H1 (cell line): Measurements from ENCODE around the gene GATB.

Experiments
- CHD2 ChIP-seq: IDR thresholded peaks from 2 replicates; pipeline ENCODE4 v1.6.1; 2012; ENCODE audit warnings: low read length, improper control_type of control experiment
- EP300 ChIP-seq, 2 experiments: IDR thresholded peaks; 1 replicate in 1 of 2; 2 replicates in 1 of 2; pipeline ENCODE4 v1.6.1; 2011 to 2012; ENCODE audit warnings: low read depth in 2 of 2, low read length in 2 of 2, mild to moderate bottlenecking in 2 of 2, borderline replicate concordance in 1 of 2, inconsistent platforms in 1 of 2, moderate library complexity in 1 of 2
- JUN ChIP-seq: IDR thresholded peaks from 2 replicates; pipeline ENCODE4 v1.6.1; 2011; ENCODE audit warnings: low read depth, mild to moderate bottlenecking, improper control_type of control experiment, low read length
- KDM1A ChIP-seq: fragments of 200-600, 300-600 bp; sonication (generic); IDR thresholded peaks from 2 replicates; pipeline ENCODE4 v1.7.1; 2016; ENCODE audit warnings: mild to moderate bottlenecking, low read length, borderline replicate concordance
- POLR2AphosphoS5 ChIP-seq: IDR thresholded peaks from 2 replicates; pipeline ENCODE4 v1.6.1; 2011; ENCODE audit warnings: low read depth, low read length

DNA sequence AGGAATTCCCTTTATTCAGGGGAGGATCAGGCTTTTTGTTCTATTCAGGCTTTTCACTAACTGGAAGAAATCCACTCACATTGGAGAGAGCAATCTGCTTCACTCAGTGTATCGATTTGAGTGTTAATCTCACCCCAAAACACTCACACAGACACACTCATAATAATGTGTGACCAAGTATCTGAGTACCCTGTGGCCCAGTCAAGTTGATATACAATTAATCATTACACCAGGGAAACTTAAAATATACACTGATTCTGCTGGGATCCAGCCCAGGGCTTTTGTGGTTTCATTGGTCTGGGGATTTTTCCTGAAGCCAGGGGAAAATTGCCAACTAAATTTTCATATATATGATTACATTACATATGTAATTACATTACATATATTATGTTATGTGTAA, 44.0 kb upstream of the GATB start:
- no peak for TF ChIP-seq EP300 (IDR thresholded peaks at IDR 0.05; ENCODE audit: borderline replicate concordance in 1 of 2, low read depth in 2 of 2, low read length in 2 of 2)
- TF ChIP-seq CHD2 = no peak
- TF ChIP-seq KDM1A = no peak
- TF ChIP-seq JUN = no peak
- TF ChIP-seq POLR2AphosphoS5 = no peak
